Mesendoderm (in vitro differentiated cells): ENCODE measurements around the gene EPHB4. TPM values are rescaled to one million over a fixed set of nuclear protein-coding genes. Genes with fewer than 3 reads are reported as not detected.

ENCODE experiments used
- DNase-seq: peaks from one replicate; pipeline ENCODE4 v3.0.0; 2013
- H2AK5ac ChIP-seq: 2 replicates; pipeline ENCODE4 v1.6.1; 2013; ENCODE audit warnings: low read length, inconsistent platforms
- H2BK120ac ChIP-seq: 2 replicates; pipeline ENCODE4 v1.6.1; 2013; ENCODE audit warnings: low read depth, mild to moderate bottlenecking, low read length, moderate library complexity, mixed read lengths
- H2BK15ac ChIP-seq: replicated peaks from 2 replicates; pipeline ENCODE4 v1.6.1; 2013; ENCODE audit warnings: low read depth, mild to moderate bottlenecking, moderate library complexity
- H2BK5ac ChIP-seq: 2 replicates; pipeline ENCODE4 v1.6.1; 2013; ENCODE audit warnings: low read length, inconsistent platforms
- H3K18ac ChIP-seq: 2 replicates; pipeline ENCODE4 v1.6.1; 2013; ENCODE audit warnings: mild to moderate bottlenecking, low read length, mixed read lengths
- H3K23ac ChIP-seq: one replicate; pipeline ENCODE4 v1.6.1; 2013; ENCODE audit warnings: low read length
- H3K27ac ChIP-seq: 2 replicates; pipeline ENCODE4 v1.5.1; 2013; ENCODE audit warnings: low read depth, mild to moderate bottlenecking, inconsistent platforms, low read length, moderate library complexity
- H3K27me3 ChIP-seq: 2 replicates; pipeline ENCODE4 v1.6.1; 2013; ENCODE audit warnings: low read length, control low read depth, mild to moderate bottlenecking, inconsistent platforms; ENCODE audit not compliant: insufficient read depth, poor library complexity
- H3K36me3 ChIP-seq: 2 replicates; pipeline ENCODE4 v1.6.1; 2013; ENCODE audit warnings: low read length, inconsistent platforms; ENCODE audit not compliant: control insufficient read depth, insufficient read depth
- H3K4ac ChIP-seq: one replicate; pipeline ENCODE4 v1.6.1; 2013; ENCODE audit warnings: low read depth, mild to moderate bottlenecking, low read length, moderate library complexity
- H3K4me1 ChIP-seq: 2 replicates; pipeline ENCODE4 v1.6.1; 2013; ENCODE audit warnings: low read depth, low read length, inconsistent platforms; ENCODE audit not compliant: control insufficient read depth
- H3K4me2 ChIP-seq: 2 replicates; pipeline ENCODE4 v1.6.1; 2013; ENCODE audit warnings: low read length
- H3K4me3 ChIP-seq: 2 replicates; pipeline ENCODE4 v1.5.1; 2013; ENCODE audit warnings: mild to moderate bottlenecking, low read length
- H3K56ac ChIP-seq: one replicate; pipeline ENCODE4 v1.6.1; 2013; ENCODE audit warnings: low read length
- H3K79me1 ChIP-seq: 2 replicates; pipeline ENCODE4 v1.6.1; 2013; ENCODE audit warnings: low read length, inconsistent platforms
- H3K79me2 ChIP-seq: 2 replicates; pipeline ENCODE4 v1.6.1; 2013; ENCODE audit warnings: mild to moderate bottlenecking, low read length; ENCODE audit not compliant: control insufficient read depth, insufficient read depth
- H3K9ac ChIP-seq: 2 replicates; pipeline ENCODE4 v1.6.1; 2013; ENCODE audit warnings: low read length, inconsistent platforms
- H4K5ac ChIP-seq: one replicate; pipeline ENCODE4 v1.6.1; 2013; ENCODE audit warnings: low read length
- H4K8ac ChIP-seq: one replicate; pipeline ENCODE4 v1.6.1; 2013; ENCODE audit warnings: low read depth, mild to moderate bottlenecking, control low read depth, low read length, moderate library complexity
- WGBS: extraction: QIAGEN DNeasy Blood & Tissue Kit; methylation state at CpG from one replicate; pipeline ENCODE4 v1.1.7; 2013; ENCODE audit warnings: low lambda C conversion rate, missing lambda C conversion rate; ENCODE audit not compliant: insufficient coverage; ENCODE audit errors: extremely low coverage; 5-methylcytosine and 5-hydroxymethylcytosine counted together
- small RNA-seq: library from polyadenylated mRNA; stranded (forward); fragments of <200 nt; extraction: miRNeasy Mini kit (QIAGEN cat#:217004); gene quantifications from one replicate; pipeline ENCODE3, GENCODE V24; 2013; ENCODE audit not compliant: insufficient read depth

EPHB4 gene

DNA sequence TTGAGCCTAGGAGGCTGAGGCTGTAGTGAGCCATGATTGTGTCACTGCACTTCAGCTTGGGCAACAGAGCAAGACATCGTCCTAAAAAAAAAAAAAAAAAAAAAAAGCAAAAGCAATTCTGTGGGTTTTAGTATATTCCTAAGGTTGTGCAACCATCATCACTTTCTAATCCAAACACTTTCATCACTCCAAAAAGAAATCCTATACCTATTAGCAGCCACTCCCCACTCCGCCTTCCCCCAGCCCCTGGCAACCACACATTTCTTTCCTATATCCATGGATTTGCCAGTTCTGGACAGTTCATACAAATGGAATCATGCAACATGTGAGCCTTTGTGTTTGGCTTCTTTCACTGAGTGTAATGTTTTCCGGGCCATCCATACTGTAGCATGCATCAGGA lies 73.6 kb downstream of the EPHB4 start:
- no peak overlapping the region for H2BK120ac ChIP-seq
- no peak overlapping the region for H3K4me2 ChIP-seq
- H2BK5ac ChIP-seq: no peak overlapping the region
- H3K56ac ChIP-seq: no peak overlapping the region
- H3K18ac ChIP-seq: no peak overlapping the region
- no peak overlapping the region for H3K23ac ChIP-seq
- no peak overlapping the region for H2AK5ac ChIP-seq
- peaks cover 4% of the 10 kb centered on the region for H3K4me1 ChIP-seq
- no peak overlapping the region for H3K27ac ChIP-seq
- H4K5ac ChIP-seq: no peak overlapping the region
- no peaks in the 10 kb centered on the region for H3K79me2 ChIP-seq
- H3K4me3 ChIP-seq: no peak overlapping the region
- no peak overlapping the region for H3K4ac ChIP-seq
- no peaks in the 10 kb centered on the region for H3K36me3 ChIP-seq
- H3K9ac ChIP-seq: no peak overlapping the region
- H3K79me1 ChIP-seq: no peaks in the 10 kb centered on the region
- no peak for DNase-seq
- no peak overlapping the region for H4K8ac ChIP-seq
- H2BK15ac ChIP-seq: no peak overlapping the region
- H3K27me3 ChIP-seq: no peaks in the 10 kb centered on the region
- WGBS: no CpG with 5 or more reads among the region's 3 CpGs

- DNase-seq: no peak
These were observed 74.3 kb downstream of the EPHB4 start for GRCh38 chr7:100752994-100753393.

More at GRCh38 chr7:100752994-100753393, 74.3 kb downstream of the EPHB4 start:
- Histone ChIP-seq H4K5ac (no peak overlapping the region), H3K9ac (no peak overlapping the region), H3K56ac (no peak overlapping the region), H3K23ac (no peak overlapping the region), H3K4ac (no peak overlapping the region), H2BK15ac (no peak overlapping the region), H3K36me3 (no peaks in the 10 kb centered on the region), H3K18ac (no peak overlapping the region), H2BK120ac (no peak overlapping the region), H3K27me3 (no peaks in the 10 kb centered on the region), H3K4me1 (peaks cover 4% of the 10 kb centered on the region), H3K27ac (no peak overlapping the region), H4K8ac (no peak overlapping the region), H2AK5ac (no peak overlapping the region), H2BK5ac (no peak overlapping the region), H3K79me1 (no peaks in the 10 kb centered on the region), H3K4me2 (no peak overlapping the region), H3K4me3 (no peak overlapping the region), H3K79me2 (no peaks in the 10 kb centered on the region)
- WGBS: no CpG with 5 or more reads among the region's 5 CpGs

Small RNA genes within 50 kb of the gene (small RNA-seq; reads per million reads assigned to genes)
- gene RN7SL750P: not detected
